Activated T-cell treated with anti-CD3 and anti-CD28 coated beads for 4 hours (primary cell): Measurements from ENCODE around the gene CDHR5.

ENCODE experiments used
- DNase-seq: peaks from one replicate; pipeline ENCODE4 v3.0.0-alpha.2; 2020

CDHR5 gene

GRCh38 chr11:609341-609811 lies 15.4 kb downstream of the CDHR5 start:
- DNase-seq = no peak

- DNase-seq = no peak
Observed at GRCh38 chr11:608791-609251, 15.9 kb downstream of the CDHR5 start.

- DNase-seq = no peak
Observed at GRCh38 chr11:607971-608659, 16.6 kb downstream of the CDHR5 start.

GRCh38 chr11:607020-607780 lies 17.6 kb downstream of the CDHR5 start:
- no peak for DNase-seq

GRCh38 chr11:606245-606644 lies 18.5 kb downstream of the CDHR5 start:
- DNase-seq = no peak

- DNase-seq = no peak
Observed at GRCh38 chr11:605286-606129, 19.2 kb downstream of the CDHR5 start.

GRCh38 chr11:603154-603553 lies 21.6 kb downstream of the CDHR5 start:
- no peak for DNase-seq

GRCh38 chr11:601573-602245 lies 23.0 kb downstream of the CDHR5 start:
- DNase-seq = no peak

- no peak for DNase-seq
Observed at GRCh38 chr11:598005-598680, 26.6 kb downstream of the CDHR5 start.

GRCh38 chr11:597166-597725 lies 27.5 kb downstream of the CDHR5 start:
- no peak for DNase-seq

GRCh38 chr11:596374-596773 lies 28.4 kb downstream of the CDHR5 start:
- no peak for DNase-seq

GRCh38 chr11:595400-595799 lies 29.4 kb downstream of the CDHR5 start:
- DNase-seq = no peak

- DNase-seq = no peak
Observed at GRCh38 chr11:593347-593746, 31.4 kb downstream of the CDHR5 start.

GRCh38 chr11:592918-593317 lies 31.8 kb downstream of the CDHR5 start:
- no peak for DNase-seq

GRCh38 chr11:592501-592900 lies 32.3 kb downstream of the CDHR5 start:
- DNase-seq = no peak

GRCh38 chr11:590997-591396 lies 33.8 kb downstream of the CDHR5 start:
- no peak for DNase-seq

GRCh38 chr11:589798-590197 lies 35.0 kb downstream of the CDHR5 start:
- no peak for DNase-seq

- DNase-seq = peak; percentile 57
Observed at GRCh38 chr11:587978-588380, 36.8 kb downstream of the CDHR5 start.

GRCh38 chr11:587546-587945 lies 37.2 kb downstream of the CDHR5 start:
- DNase-seq = no peak

GRCh38 chr11:586376-587316 lies 38.1 kb downstream of the CDHR5 start:
- no peak for DNase-seq

- DNase-seq = no peak
Observed at GRCh38 chr11:584287-584686, 40.5 kb downstream of the CDHR5 start.
